ENCODE results near the gene ARPC2.

Gene ARPC2

DNA sequence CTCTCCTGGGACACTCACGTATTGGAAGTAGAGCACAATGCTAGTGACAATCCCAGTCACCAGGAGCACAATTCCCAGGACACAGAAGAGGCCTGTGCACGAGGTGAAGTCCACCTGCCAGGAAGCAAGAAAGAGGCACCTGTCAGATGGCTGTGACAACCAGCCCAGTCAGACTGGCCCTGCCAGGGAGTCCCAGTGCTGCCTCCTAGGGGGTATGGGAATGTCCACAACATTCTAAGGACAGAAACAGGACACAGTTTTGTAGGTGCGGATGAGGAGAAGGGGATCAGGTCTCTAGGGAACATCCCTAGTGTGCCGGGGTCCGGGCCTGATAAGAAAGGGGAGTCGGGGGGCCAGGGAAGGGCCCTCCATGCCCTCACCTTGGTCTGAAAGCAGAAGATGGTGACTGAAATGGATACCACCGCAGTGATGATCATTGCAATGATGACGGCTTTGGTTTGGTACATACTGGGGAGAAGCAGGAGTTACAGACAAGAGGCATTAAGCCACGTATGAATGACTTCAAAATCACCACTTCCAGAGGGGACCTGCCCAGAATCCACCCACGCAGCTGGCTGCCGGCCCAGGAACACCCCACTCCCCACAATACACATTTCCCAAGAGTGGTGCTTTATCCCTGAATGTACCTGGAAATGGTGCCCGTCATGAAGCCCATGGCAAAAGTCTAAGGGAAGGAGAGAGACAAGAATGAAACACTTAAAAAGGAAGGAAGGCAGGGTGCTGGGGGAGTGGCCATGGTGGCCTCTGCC is 60.2 kb downstream of the ARPC2 start:
- no peak overlapping the region for H3K4me3 ChIP-seq (ENCODE audit: control insufficient read depth, low read depth, low read length)
- TF ChIP-seq, protein P1, sequence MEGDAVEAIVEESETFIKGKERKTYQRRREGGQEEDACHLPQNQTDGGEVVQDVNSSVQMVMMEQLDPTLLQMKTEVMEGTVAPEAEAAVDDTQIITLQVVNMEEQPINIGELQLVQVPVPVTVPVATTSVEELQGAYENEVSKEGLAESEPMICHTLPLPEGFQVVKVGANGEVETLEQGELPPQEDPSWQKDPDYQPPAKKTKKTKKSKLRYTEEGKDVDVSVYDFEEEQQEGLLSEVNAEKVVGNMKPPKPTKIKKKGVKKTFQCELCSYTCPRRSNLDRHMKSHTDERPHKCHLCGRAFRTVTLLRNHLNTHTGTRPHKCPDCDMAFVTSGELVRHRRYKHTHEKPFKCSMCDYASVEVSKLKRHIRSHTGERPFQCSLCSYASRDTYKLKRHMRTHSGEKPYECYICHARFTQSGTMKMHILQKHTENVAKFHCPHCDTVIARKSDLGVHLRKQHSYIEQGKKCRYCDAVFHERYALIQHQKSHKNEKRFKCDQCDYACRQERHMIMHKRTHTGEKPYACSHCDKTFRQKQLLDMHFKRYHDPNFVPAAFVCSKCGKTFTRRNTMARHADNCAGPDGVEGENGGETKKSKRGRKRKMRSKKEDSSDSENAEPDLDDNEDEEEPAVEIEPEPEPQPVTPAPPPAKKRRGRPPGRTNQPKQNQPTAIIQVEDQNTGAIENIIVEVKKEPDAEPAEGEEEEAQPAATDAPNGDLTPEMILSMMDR (conservative IDR thresholded peaks at IDR 0.05; ENCODE audit: control insufficient read depth, insufficient read depth, low read depth, low read length) = peak; percentile 16
- no peak for DNase-seq (ENCODE audit: low read depth)

DNA sequence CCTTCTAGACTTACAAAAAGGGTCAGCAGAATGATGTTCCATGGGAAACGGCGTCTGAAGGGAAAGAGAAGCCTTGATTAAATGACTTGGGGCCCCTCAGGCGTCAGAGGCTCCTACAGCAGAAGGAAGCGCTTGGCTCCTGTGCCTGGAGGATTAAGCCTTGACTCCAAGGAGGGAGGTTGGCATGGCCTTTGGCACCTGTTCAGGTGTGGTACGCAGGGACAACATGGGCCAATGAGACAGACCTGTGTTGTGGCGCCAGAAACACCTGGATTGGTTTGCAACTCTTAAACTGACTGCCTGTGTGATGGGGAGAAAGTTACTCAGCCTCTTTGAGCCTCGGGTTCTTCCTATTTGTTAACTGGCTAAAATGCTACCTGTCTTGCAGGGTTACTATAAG is 60.9 kb downstream of the ARPC2 start:
- DNase-seq (ENCODE audit: low read depth) = no peak
- TF ChIP-seq, protein P1 (conservative IDR thresholded peaks at IDR 0.05; ENCODE audit: control insufficient read depth, insufficient read depth, low read depth, low read length) = no peak
- no peak overlapping the region for H3K4me3 ChIP-seq (ENCODE audit: control insufficient read depth, low read depth, low read length)

DNA sequence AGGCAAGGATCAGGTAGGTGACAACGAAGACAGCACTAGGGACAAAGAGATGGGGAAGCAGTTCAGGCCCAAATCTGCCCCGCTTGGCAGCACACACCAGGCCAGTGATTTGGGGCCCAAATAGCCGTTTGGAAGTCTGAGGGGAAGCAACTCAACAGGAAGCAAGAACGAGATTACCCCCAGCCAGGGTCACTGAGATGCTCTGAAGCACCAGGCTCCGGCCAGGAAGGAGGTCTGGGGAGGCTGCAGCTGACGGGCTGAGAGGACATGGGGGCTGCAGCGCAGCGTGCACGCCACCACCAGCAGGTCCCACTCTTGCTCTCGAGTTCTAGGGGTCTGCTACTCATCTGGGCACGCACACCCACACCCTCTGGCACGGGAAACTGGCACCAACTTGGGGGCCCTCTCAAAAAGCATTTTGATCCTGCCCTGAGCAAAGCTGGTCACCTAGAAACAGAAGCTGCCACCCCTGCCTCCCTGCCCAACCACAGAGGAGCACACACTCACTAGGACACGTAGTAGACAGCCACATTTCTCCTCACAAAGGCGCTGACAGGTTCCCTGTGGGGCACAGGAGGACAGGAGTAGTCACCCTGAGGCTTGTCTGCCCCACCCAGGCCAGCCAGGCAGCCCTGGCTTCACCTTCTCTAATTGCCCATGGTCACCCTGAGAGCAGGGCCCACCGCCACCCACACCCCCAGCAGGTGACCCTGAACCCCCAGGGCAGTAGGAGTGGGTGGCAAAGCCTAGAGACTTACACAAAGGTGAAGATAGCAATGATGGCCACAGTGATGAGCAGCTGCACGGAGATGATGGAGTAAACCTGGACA is 61.8 kb downstream of the ARPC2 start:
- DNase-seq (ENCODE audit: low read depth) = no peak
- TF ChIP-seq, protein P1 (conservative IDR thresholded peaks at IDR 0.05; ENCODE audit: control insufficient read depth, insufficient read depth, low read depth, low read length) = no peak
- no peak overlapping the region for H3K4me3 ChIP-seq (ENCODE audit: control insufficient read depth, low read depth, low read length)

DNA sequence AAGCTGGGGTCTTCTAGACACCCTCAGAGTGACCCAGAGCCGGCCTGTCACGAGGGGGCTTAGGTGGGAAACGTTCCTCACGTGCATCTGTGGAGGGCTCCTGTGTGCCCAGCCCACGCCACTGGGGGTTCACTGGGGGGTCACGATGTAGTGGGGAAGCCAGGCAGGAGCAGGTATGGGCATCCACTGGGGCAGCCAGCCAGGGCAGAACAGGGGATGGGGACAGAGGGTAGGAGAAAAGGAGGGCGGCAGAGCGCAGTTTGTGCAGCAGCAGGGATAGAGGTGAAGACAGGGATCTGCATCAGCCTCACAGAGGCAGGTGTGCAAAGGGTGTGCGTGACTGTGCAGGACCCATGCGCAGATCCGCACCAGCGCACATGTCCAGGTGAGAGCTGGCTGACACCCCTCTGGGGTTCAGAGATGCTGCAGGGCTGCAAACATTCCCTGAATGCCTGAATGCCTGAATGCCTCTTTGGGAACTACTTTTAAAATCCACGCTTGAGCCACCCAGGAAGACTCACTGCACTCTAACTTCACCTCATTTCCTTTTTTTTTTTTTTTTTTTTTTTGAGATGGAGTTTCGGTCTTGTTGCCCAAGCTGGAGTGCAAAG is 63.4 kb downstream of the ARPC2 start:
- TF ChIP-seq, protein P1 (conservative IDR thresholded peaks at IDR 0.05; ENCODE audit: control insufficient read depth, insufficient read depth, low read depth, low read length) = no peak
- DNase-seq (ENCODE audit: low read depth) = no peak
- no peak overlapping the region for H3K4me3 ChIP-seq (ENCODE audit: control insufficient read depth, low read depth, low read length)

DNA sequence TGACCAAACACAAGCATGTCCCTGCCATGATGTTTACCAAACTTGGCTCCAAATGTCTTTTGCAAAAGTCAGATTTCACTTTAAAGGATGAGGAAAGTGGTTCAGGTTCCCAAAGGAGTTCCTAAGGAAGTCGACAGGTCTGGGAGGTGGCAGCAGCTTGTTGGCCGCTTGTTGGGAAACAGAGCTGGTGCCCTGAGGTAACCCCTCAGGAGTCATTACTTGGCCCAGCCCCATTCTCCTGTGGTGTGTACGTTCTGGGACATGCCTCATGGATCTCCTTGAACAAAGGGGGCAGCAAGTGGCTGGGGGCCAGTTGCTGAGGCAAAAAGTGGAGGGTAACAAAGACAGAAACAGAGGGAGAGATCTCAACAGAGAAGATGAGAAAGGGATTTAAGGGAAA is 64.5 kb downstream of the ARPC2 start:
- no peak overlapping the region for H3K4me3 ChIP-seq (ENCODE audit: control insufficient read depth, low read depth, low read length)
- peak; percentile 53 for DNase-seq (ENCODE audit: low read depth)
- TF ChIP-seq, protein P1 (conservative IDR thresholded peaks at IDR 0.05; ENCODE audit: control insufficient read depth, insufficient read depth, low read depth, low read length) = no peak

DNA sequence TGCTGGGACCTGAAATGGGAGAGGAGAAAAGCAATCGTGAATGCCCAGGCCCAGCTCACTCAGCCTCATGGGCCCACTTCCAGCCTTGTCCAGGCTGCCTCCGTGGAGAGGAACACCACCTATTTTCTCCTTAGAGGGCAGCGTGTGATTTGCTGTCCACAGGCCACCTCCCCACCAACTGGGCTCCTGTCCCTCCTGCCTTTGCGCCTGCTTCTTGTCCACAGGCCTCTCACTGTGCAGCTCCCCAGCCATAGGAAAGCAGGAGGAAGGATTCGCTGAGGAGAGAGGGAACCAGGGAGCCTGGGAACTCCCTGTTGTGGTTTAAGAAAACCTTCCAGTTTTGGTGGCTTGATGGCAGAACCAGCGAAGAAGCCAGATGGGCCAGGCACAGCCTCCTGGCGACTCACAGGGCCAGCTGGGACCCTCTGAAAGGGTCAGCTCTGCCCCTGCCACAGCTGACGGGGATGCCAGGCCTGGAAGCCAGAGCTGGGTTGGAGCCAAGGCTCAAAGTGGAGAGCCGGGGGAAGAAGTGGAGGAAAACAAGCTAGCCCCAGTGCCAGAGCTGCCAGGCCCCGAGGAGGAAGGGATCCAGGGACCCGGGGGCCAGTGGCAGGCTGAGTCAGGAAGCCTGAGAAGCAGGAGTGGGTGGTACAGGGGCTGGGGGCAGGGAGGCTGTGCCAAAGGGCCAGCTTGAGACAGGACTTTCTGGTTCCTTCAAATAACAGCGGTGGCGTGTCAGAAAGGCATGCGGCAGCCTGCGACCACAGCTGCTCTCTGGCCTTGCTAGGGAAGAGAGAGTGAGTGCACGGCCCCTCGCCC is 65.4 kb downstream of the ARPC2 start:
- TF ChIP-seq, protein P1 (conservative IDR thresholded peaks at IDR 0.05; ENCODE audit: control insufficient read depth, insufficient read depth, low read depth, low read length) = no peak
- no peak overlapping the region for H3K4me3 ChIP-seq (ENCODE audit: control insufficient read depth, low read depth, low read length)
- peak; percentile 61 for DNase-seq (ENCODE audit: low read depth)

Measured in fibroblast of mammary gland (primary cell).